AG10803 (cell line): ENCODE data around the gene TIMP4.

Experiments
- DNase-seq: peaks from one replicate; pipeline ENCODE4 v3.0.0; 2010; ENCODE audit warnings: low read depth
- H3K4me3 ChIP-seq: 2 replicates; pipeline ENCODE4 v1.5.1; 2011; ENCODE audit warnings: mild to moderate bottlenecking, low read length, control low read depth
- TF ChIP-seq, protein P1 (sequence below): conservative IDR thresholded peaks from 2 replicates; pipeline ENCODE4 v1.5.1; 2011; ENCODE audit warnings: mild to moderate bottlenecking, low read length, control low read depth, inconsistent platforms

The TIMP4 gene

DNA sequence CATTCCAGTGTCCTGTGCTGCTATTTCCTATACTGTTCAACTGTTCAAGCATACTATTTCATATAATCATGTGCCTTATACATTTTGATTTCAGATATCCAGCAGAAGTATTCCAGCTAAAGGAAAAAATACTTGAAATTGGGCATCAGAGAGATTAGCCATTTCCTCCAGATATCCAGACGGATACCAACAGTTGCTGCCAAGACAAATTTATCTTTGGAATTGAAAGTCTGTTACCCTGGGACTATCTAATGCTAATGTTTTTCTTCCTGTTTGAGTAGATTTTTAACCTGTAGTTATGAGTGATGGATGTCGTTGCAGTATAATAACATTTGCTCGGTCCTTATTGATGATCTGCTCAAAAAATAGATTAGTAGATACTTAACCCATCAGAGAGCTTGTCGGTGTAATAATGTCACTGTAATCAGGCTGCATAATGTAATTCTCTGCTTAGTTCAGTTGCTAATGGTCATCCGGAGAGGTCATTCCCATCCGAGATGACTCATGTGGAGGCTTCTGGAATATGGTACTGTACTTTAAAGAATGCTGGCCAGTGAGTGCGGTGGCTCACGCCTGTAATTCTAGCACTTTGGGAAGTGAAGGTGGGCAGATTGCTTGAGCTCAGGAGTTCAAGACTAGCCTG is 51.5 kb downstream of the TIMP4 start:
- H3K4me3 ChIP-seq = no peak overlapping the region
- TF ChIP-seq, protein P1, sequence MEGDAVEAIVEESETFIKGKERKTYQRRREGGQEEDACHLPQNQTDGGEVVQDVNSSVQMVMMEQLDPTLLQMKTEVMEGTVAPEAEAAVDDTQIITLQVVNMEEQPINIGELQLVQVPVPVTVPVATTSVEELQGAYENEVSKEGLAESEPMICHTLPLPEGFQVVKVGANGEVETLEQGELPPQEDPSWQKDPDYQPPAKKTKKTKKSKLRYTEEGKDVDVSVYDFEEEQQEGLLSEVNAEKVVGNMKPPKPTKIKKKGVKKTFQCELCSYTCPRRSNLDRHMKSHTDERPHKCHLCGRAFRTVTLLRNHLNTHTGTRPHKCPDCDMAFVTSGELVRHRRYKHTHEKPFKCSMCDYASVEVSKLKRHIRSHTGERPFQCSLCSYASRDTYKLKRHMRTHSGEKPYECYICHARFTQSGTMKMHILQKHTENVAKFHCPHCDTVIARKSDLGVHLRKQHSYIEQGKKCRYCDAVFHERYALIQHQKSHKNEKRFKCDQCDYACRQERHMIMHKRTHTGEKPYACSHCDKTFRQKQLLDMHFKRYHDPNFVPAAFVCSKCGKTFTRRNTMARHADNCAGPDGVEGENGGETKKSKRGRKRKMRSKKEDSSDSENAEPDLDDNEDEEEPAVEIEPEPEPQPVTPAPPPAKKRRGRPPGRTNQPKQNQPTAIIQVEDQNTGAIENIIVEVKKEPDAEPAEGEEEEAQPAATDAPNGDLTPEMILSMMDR = no peak
- no peak for DNase-seq
